CD4-positive, alpha-beta memory T cell (primary cell): ENCODE data around the gene SLC39A11. TPM values are rescaled to one million over a fixed set of nuclear protein-coding genes. Genes with fewer than 3 reads are reported as not detected.

Experiments
- CTCF ChIA-PET: fragments of 350-600 bp; sonication (Branson Sonifier 250); formaldehyde crosslinking; loops from one replicate; lab custom pipeline; 2021; ENCODE audit warnings: inconsistent platforms; ENCODE audit not compliant: partially characterized antibody; lab: Charles Lee
- POLR2A ChIA-PET: fragments of 350-600 bp; sonication (Branson Sonifier 250); formaldehyde crosslinking; loops from one replicate; lab custom pipeline; 2021; ENCODE audit not compliant: partially characterized antibody; lab: Charles Lee
- DNase-seq, 5 donors: peaks; one replicate each; pipeline versions ENCODE4 v3.0.0 to v3.0.0-alpha.2; 2020 to 2022; ENCODE audit warnings: mixed read lengths in 1 of 5
- H3K27ac ChIP-seq: one replicate; pipeline ENCODE4 v1.7.0; 2013; ENCODE audit warnings: low read depth, low read length
- H3K27me3 ChIP-seq: 2 replicates; pipeline ENCODE4 v1.7.0; 2013; ENCODE audit warnings: mild to moderate bottlenecking, low read length, moderate library complexity; ENCODE audit not compliant: insufficient read depth
- H3K36me3 ChIP-seq: 2 replicates; pipeline ENCODE4 v1.7.0; 2013; ENCODE audit warnings: mild to moderate bottlenecking, low read length, moderate library complexity; ENCODE audit not compliant: insufficient read depth
- H3K4me1 ChIP-seq: 2 replicates; pipeline ENCODE4 v1.7.0; 2013; ENCODE audit warnings: mild to moderate bottlenecking, low read length, moderate library complexity; ENCODE audit not compliant: insufficient read depth
- H3K4me3 ChIP-seq, 2 donors: one replicate each; pipeline ENCODE4 v1.7.0; 2013; ENCODE audit warnings: low read length in 2 of 2, mild to moderate bottlenecking in 1 of 2
- H3K9me3 ChIP-seq, 2 donors: one replicate each; pipeline ENCODE4 v1.7.0; 2013; ENCODE audit warnings: low read length in 2 of 2, control low read depth in 1 of 2; ENCODE audit not compliant: control insufficient read depth in 1 of 2
- H3K27ac Mint-ChIP-seq, 7 donors: one replicate each; pipeline ENCODE4 v1.8.0; 2020 to 2021; ENCODE audit warnings: mixed read lengths in 7 of 7, mild to moderate bottlenecking in 6 of 7, inconsistent platforms in 3 of 7, moderate library complexity in 3 of 7
- H3K27me3 Mint-ChIP-seq, 2 donors: one replicate each; pipeline ENCODE4 v1.8.0; 2020 to 2021; ENCODE audit warnings: mixed read lengths in 2 of 2
- H3K36me3 Mint-ChIP-seq, 2 donors: one replicate each; pipeline ENCODE4 v1.8.0; 2020 to 2021; ENCODE audit warnings: mixed read lengths in 2 of 2, inconsistent platforms in 1 of 2, mild to moderate bottlenecking in 1 of 2
- H3K4me1 Mint-ChIP-seq, 4 donors: one replicate each; pipeline ENCODE4 v1.8.0; 2020 to 2021; ENCODE audit warnings: mixed read lengths in 4 of 4, mild to moderate bottlenecking in 1 of 4
- H3K4me3 Mint-ChIP-seq, 8 donors: one replicate each; pipeline ENCODE4 v1.8.0; 2020 to 2021; ENCODE audit warnings: mixed read lengths in 8 of 8, mild to moderate bottlenecking in 7 of 8, moderate library complexity in 6 of 8, inconsistent platforms in 3 of 8
- H3K9me3 Mint-ChIP-seq, 8 donors: one replicate each; pipeline ENCODE4 v1.8.0; 2020 to 2021; ENCODE audit warnings: mixed read lengths in 8 of 8, mild to moderate bottlenecking in 5 of 8, inconsistent platforms in 3 of 8, moderate library complexity in 1 of 8
- intact Hi-C: fragments of 100-400 bp; cut with micrococcal nuclease; formaldehyde crosslinking; loops from one replicate; pipeline ENCODE4 v1.15.1; 2023
- polyA plus RNA-seq, 2 donors: library from polyadenylated mRNA; unstranded; fragments of 300-500 nt; fragmentation: Illumina TruSeq; gene quantifications; one replicate each; pipeline ENCODE4 v1.2.3, GENCODE V29; 2021
- total RNA-seq, 2 experiments: library from RNA; stranded (reverse); gene quantifications; one replicate each; pipeline ENCODE4 v1.2.3, GENCODE V29; 2021

SLC39A11 gene
- total and polyA plus RNA-seq, 4 experiments from 2014 or later = 15.9 to 23.7 (median 20.4) TPM

DNA sequence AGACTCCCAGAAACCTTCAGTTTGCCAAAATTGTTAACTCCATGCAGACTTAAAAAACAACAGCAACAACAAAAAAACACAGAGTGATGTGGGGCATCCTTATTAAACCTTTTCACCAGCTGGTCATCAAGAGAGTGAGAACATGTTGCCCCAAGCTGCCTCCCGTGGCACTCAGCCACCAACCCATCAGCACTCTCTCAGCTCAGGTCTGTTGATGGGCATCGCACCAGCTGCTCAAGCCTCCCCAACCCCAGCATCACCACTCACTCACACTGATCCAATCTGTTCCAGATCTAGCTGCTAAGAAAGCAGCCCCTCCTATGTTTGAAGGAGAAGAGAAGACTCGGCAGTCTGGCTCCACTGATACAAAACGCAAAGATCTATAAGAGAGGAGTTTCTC lies 46.8 kb downstream of the SLC39A11 start:
- no peak overlapping the region for H3K4me3 ChIP-seq
- H3K36me3 ChIP-seq = no peaks in the 10 kb centered on the region
- no peak for DNase-seq
- no peak overlapping the region for H3K27ac ChIP-seq
- H3K4me1 ChIP-seq = no peaks in the 10 kb centered on the region
- peaks cover 29 to 53% of the 10 kb centered on the region in 2 donors for H3K36me3 Mint-ChIP-seq
- intact Hi-C loops = no loop called here
- no peaks in the 10 kb centered on the region for H3K9me3 ChIP-seq
- H3K27me3 Mint-ChIP-seq = no peaks in the 10 kb centered on the region
- H3K9me3 Mint-ChIP-seq = peaks cover 0 to 12% (median 7%) of the 10 kb centered on the region in 8 donors
- ChIA-PET CTCF (no interaction called here), POLR2A (no interaction called here)
- no peak overlapping the region for H3K27ac Mint-ChIP-seq
- no peak overlapping the region for H3K4me3 Mint-ChIP-seq
- peaks cover 0 to 9% (median 3%) of the 10 kb centered on the region in 4 donors for H3K4me1 Mint-ChIP-seq
- H3K27me3 ChIP-seq = no peaks in the 10 kb centered on the region

DNA sequence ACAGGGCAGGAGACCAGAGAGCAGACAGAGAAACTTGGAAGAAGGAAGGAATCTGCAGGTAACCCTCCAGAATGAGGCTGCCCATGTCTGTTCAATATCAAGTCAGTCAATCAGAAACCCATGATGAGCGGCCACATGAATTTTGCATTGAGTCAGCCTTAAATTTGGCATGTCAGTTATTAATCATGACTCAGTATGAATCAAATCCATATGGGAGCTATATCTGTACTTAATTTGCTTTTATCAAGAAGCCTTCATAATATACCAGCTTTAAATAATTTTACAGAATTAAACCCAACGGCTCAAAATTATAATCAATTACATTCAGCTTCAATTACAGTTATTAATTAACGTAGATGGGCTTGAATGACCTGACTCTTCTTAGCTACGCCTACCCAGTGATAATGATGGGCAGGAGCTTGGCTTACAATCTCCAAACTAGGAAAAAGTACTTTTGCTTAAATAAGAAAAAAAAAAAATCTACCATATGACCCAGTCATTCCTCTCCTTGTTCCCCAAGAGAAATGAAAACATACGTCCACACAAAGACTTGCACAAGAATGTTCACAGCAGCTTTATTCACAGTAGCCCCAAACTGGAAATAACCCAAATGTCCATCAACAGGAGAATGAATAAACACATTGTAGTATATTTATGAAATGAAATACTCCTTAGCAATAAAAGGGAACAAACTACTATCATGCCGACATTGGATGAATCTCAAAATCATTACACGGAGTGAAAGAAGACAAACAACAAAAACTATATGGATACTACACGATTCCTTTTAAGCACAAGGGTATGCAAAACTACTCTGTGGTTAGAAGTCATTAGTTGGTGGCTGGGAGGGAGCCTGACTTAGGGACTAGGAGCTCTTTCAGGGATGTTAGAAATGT lies 48.6 kb downstream of the SLC39A11 start:
- H3K9me3 Mint-ChIP-seq = peaks cover 0 to 15% (median 7%) of the 10 kb centered on the region in 8 donors
- ChIA-PET POLR2A (no interaction called here), CTCF (interaction anchor here (1.0 kb wide), 1 partner anchor 58 kb away, joined by 3 read pairs; no protein-coding TSS in a partner anchor)
- H3K4me3 Mint-ChIP-seq = no peak overlapping the region
- H3K27ac Mint-ChIP-seq = no peak overlapping the region
- H3K9me3 ChIP-seq = no peaks in the 10 kb centered on the region
- no peak overlapping the region for H3K4me3 ChIP-seq
- H3K27ac ChIP-seq = no peak overlapping the region
- H3K4me1 Mint-ChIP-seq = peaks cover 0 to 12% (median 3%) of the 10 kb centered on the region in 4 donors
- intact Hi-C loops = no loop called here
- H3K36me3 Mint-ChIP-seq = peaks cover 26 to 51% of the 10 kb centered on the region in 2 donors
- no peak for DNase-seq
- H3K27me3 ChIP-seq = no peaks in the 10 kb centered on the region
- H3K27me3 Mint-ChIP-seq = no peaks in the 10 kb centered on the region
- H3K4me1 ChIP-seq = no peaks in the 10 kb centered on the region
- no peaks in the 10 kb centered on the region for H3K36me3 ChIP-seq

GRCh38 chr17:73042809-73043685 lies 49.4 kb downstream of the SLC39A11 start:
- CTCF ChIA-PET = interaction anchor here (1.0 kb wide), 1 partner anchor 57 kb away, joined by 3 read pairs; no protein-coding TSS in a partner anchor
- H3K4me3 ChIP-seq = no peak overlapping the region
- Mint-ChIP-seq H3K4me1 (peaks cover 0 to 12% (median 3%) of the 10 kb centered on the region in 4 donors), H3K27me3 (no peaks in the 10 kb centered on the region), H3K27ac (no peak overlapping the region), H3K36me3 (peaks cover 30 to 44% of the 10 kb centered on the region in 2 donors), H3K4me3 (no peak overlapping the region), H3K9me3 (peaks cover 0 to 15% (median 7%) of the 10 kb centered on the region in 8 donors)
- no peaks in the 10 kb centered on the region for H3K4me1 ChIP-seq
- no peak overlapping the region for H3K27ac ChIP-seq
- no peak for DNase-seq
- POLR2A ChIA-PET = no interaction called here
- no peaks in the 10 kb centered on the region for H3K36me3 ChIP-seq
- intact Hi-C loops = no loop called here
- H3K9me3 ChIP-seq = no peaks in the 10 kb centered on the region
- H3K27me3 ChIP-seq = no peaks in the 10 kb centered on the region

GRCh38 chr17:73042225-73042624 lies 50.3 kb downstream of the SLC39A11 start:
- CTCF ChIA-PET = interaction anchor here (1.1 kb wide), 1 partner anchor 38 kb away, joined by 3 read pairs; no protein-coding TSS in a partner anchor
- intact Hi-C loops = no loop called here

DNA sequence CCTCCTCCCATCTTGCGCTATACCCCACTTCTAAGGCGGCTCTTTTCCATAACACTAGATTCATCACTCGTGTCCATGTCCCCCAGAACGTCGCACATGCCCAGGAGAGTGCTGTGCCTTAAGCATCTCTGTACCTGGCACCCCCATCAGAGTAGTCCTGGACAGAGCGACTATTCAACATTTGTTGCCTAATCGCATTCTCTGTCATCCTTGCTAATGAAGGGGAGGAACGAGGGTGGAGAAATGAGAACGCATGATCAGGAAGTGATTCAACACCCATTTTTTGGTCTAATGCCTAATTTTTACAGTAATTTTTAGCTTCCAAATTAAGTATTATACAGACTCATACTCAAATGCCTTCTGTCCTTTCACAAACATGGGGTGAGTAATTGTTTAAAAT lies 53.2 kb downstream of the SLC39A11 start:
- Histone ChIP-seq H3K27me3 (no peaks in the 10 kb centered on the region), H3K9me3 (no peaks in the 10 kb centered on the region), H3K36me3 (no peaks in the 10 kb centered on the region), H3K27ac (no peak overlapping the region), H3K4me3 (no peak overlapping the region), H3K4me1 (no peaks in the 10 kb centered on the region)
- H3K27ac Mint-ChIP-seq = no peak overlapping the region
- H3K4me1 Mint-ChIP-seq = peaks cover 0 to 5% (median 0%) of the 10 kb centered on the region in 4 donors
- H3K9me3 Mint-ChIP-seq = peaks cover 0 to 15% (median 7%) of the 10 kb centered on the region in 8 donors
- DNase-seq = no peak
- H3K36me3 Mint-ChIP-seq = peaks cover 34 to 38% of the 10 kb centered on the region in 2 donors
- intact Hi-C loops = no loop called here
- ChIA-PET POLR2A (no interaction called here), CTCF (no interaction called here)
- no peak overlapping the region for H3K4me3 Mint-ChIP-seq
- no peaks in the 10 kb centered on the region for H3K27me3 Mint-ChIP-seq

More at GRCh38 chr17:73042225-73042624, 50.3 kb downstream of the SLC39A11 start:
- Histone ChIP-seq H3K4me3 (no peak overlapping the region), H3K4me1 (no peaks in the 10 kb centered on the region), H3K9me3 (no peaks in the 10 kb centered on the region), H3K27me3 (no peaks in the 10 kb centered on the region), H3K27ac (no peak overlapping the region), H3K36me3 (no peaks in the 10 kb centered on the region)
- POLR2A ChIA-PET = no interaction called here
- peaks cover 0 to 15% (median 7%) of the 10 kb centered on the region in 8 donors for H3K9me3 Mint-ChIP-seq
- no peak overlapping the region for H3K27ac Mint-ChIP-seq
- no peaks in the 10 kb centered on the region for H3K27me3 Mint-ChIP-seq
- H3K4me1 Mint-ChIP-seq = peaks cover 0 to 12% (median 3%) of the 10 kb centered on the region in 4 donors
- no peak for DNase-seq
- no peak overlapping the region for H3K4me3 Mint-ChIP-seq
- H3K36me3 Mint-ChIP-seq = peaks cover 35 to 46% of the 10 kb centered on the region in 2 donors

GRCh38 chr17:73031472-73031871 lies 61.0 kb downstream of the SLC39A11 start:
- no peak overlapping the region for H3K4me3 ChIP-seq
- H3K27me3 ChIP-seq = no peaks in the 10 kb centered on the region
- H3K27ac ChIP-seq = no peak overlapping the region
- H3K27ac Mint-ChIP-seq = no peak overlapping the region
- no peak for DNase-seq
- ChIA-PET POLR2A (no interaction called here), CTCF (interaction anchor here (1.2 kb wide), 1 partner anchor 46 kb away, joined by 3 read pairs; no protein-coding TSS in a partner anchor)
- peaks cover 0 to 2% (median 0%) of the 10 kb centered on the region in 4 donors for H3K4me1 Mint-ChIP-seq
- H3K4me3 Mint-ChIP-seq = no peak overlapping the region
- peaks cover 41 to 49% of the 10 kb centered on the region in 2 donors for H3K36me3 Mint-ChIP-seq
- no peaks in the 10 kb centered on the region for H3K36me3 ChIP-seq
- no peaks in the 10 kb centered on the region for H3K9me3 ChIP-seq
- H3K9me3 Mint-ChIP-seq = no peaks in the 10 kb centered on the region
- H3K27me3 Mint-ChIP-seq = no peaks in the 10 kb centered on the region
- no peaks in the 10 kb centered on the region for H3K4me1 ChIP-seq
- intact Hi-C loops = no loop called here
